ENCODE measurements around the gene PLOD1. TPM values are rescaled to one million over a fixed set of nuclear protein-coding genes. Genes with fewer than 3 reads are reported as not detected.
A peak's percentile ranks its signal among the peaks of the same experiment; 100 is the strongest.

PLOD1 gene
- total RNA-seq, 2 experiments from 2014 or later: 15.7 to 16.5 TPM

GRCh38 chr1:11970441-11971185 is 36.1 kb downstream of the PLOD1 start:
- ChIA-PET CTCF (interaction anchor here (1.1 kb wide), 1 partner anchor 9 kb away, joined by 3 read pairs; the partner anchor contains the start of gene MFN2), POLR2A (interaction anchor here (1.1 to 10.9 kb wide), 2 partner anchors 12 to 62 kb away, joined by 3 to 223 read pairs; no protein-coding TSS in a partner anchor)
- H3K4me3 Mint-ChIP-seq: no peak overlapping the region
- no peaks in the 10 kb centered on the region for H3K9me3 Mint-ChIP-seq
- H3K4me1 Mint-ChIP-seq: peaks cover 33% of the 10 kb centered on the region
- no peak overlapping the region for H3K27ac Mint-ChIP-seq
- H3K27me3 Mint-ChIP-seq: no peaks in the 10 kb centered on the region
- H3K36me3 Mint-ChIP-seq (ENCODE audit: low read depth): peaks cover 11% of the 10 kb centered on the region
- no peak for DNase-seq

- H3K4me1 Mint-ChIP-seq: peaks cover 53% of the 10 kb centered on the region
- CTCF ChIA-PET: no interaction called here
- H3K27ac Mint-ChIP-seq: no peak overlapping the region
- DNase-seq: no peak
- POLR2A ChIA-PET: interaction anchor here (9.9 kb wide), 1 partner anchor 68 kb away, joined by 296 read pairs; no protein-coding TSS in a partner anchor
- peaks cover 13% of the 10 kb centered on the region for H3K36me3 Mint-ChIP-seq (ENCODE audit: low read depth)
- H3K9me3 Mint-ChIP-seq: no peaks in the 10 kb centered on the region
- H3K27me3 Mint-ChIP-seq: no peaks in the 10 kb centered on the region
- H3K4me3 Mint-ChIP-seq: no peak overlapping the region
Observed at GRCh38 chr1:11977625-11978024, 43.1 kb downstream of the PLOD1 start.

- no peak overlapping the region for H3K27ac Mint-ChIP-seq
- H3K4me1 Mint-ChIP-seq: peaks cover 50% of the 10 kb centered on the region
- peaks cover 10% of the 10 kb centered on the region for H3K36me3 Mint-ChIP-seq (ENCODE audit: low read depth)
- CTCF ChIA-PET: no interaction called here
- no peak overlapping the region for H3K4me3 Mint-ChIP-seq
- POLR2A ChIA-PET: interaction anchor here (9.9 kb wide), 1 partner anchor 69 kb away, joined by 296 read pairs; no protein-coding TSS in a partner anchor
- H3K9me3 Mint-ChIP-seq: no peaks in the 10 kb centered on the region
- no peaks in the 10 kb centered on the region for H3K27me3 Mint-ChIP-seq
- DNase-seq: no peak
Observed at GRCh38 chr1:11978301-11978700, 43.8 kb downstream of the PLOD1 start.

- no peaks in the 10 kb centered on the region for H3K9me3 Mint-ChIP-seq
- no peaks in the 10 kb centered on the region for H3K27me3 Mint-ChIP-seq
- ChIA-PET CTCF (interaction anchor here (0.8 to 1.9 kb wide), 5 partner anchors 8 to 100 kb away, joined by 3 to 5 read pairs (median 4); partner anchors contain the start of gene MIIP), POLR2A (interaction anchor here (0.9 to 9.9 kb wide), 11 partner anchors 12 to 173 kb away, joined by 3 to 296 read pairs (median 4); partner anchors contain the start of genes KIAA2013 and MIIP)
- H3K4me3 Mint-ChIP-seq: peak overlapping the region; percentile 95
- H3K36me3 Mint-ChIP-seq (ENCODE audit: low read depth): peaks cover 13% of the 10 kb centered on the region
- peaks cover 51% of the 10 kb centered on the region for H3K4me1 Mint-ChIP-seq
- DNase-seq: no peak
- H3K27ac Mint-ChIP-seq: peak overlapping the region; percentile 82
Observed at GRCh38 chr1:11979028-11979850, 44.7 kb downstream of the PLOD1 start.

- ChIA-PET POLR2A (interaction anchor here (0.8 to 9.9 kb wide), 15 partner anchors 12 to 173 kb away, joined by 3 to 296 read pairs (median 4); partner anchors contain the start of genes KIAA2013 and MIIP), CTCF (interaction anchor here (0.5 to 2.1 kb wide), 9 partner anchors 9 to 202 kb away, joined by 3 to 5 read pairs (median 3); partner anchors contain the start of gene MIIP)
- peaks cover 21% of the 10 kb centered on the region for H3K36me3 Mint-ChIP-seq (ENCODE audit: low read depth)
- peak within 1 kb of the TSS; percentile 86 for H3K27ac Mint-ChIP-seq
- peak; percentile 94 for DNase-seq
- H3K9me3 Mint-ChIP-seq: no peaks in the 10 kb centered on the region
- peaks cover 51% of the 10 kb centered on the region for H3K4me1 Mint-ChIP-seq
- no peaks in the 10 kb centered on the region for H3K27me3 Mint-ChIP-seq
- H3K4me3 Mint-ChIP-seq: peak within 1 kb of the TSS; percentile 95
Observed at GRCh38 chr1:11979851-11980675, 45.5 kb downstream of the PLOD1 start, which contains the start of gene MFN2. MFN2 (plus strand) TSS chr1:11980444; CDS start chr1:11989169, 8,725 bp downstream.

GRCh38 chr1:11980676-11980972 is 46.1 kb downstream of the PLOD1 start:
- Mint-ChIP-seq H3K9me3 (no peaks in the 10 kb centered on the region), H3K27me3 (no peaks in the 10 kb centered on the region), H3K4me1 (peaks cover 49% of the 10 kb centered on the region), H3K4me3 (peak overlapping the region; percentile 95), H3K36me3 (ENCODE audit: low read depth) (peaks cover 20% of the 10 kb centered on the region), H3K27ac (peak overlapping the region; percentile 86)
- ChIA-PET CTCF (interaction anchor here (0.5 to 2.1 kb wide), 10 partner anchors 10 to 202 kb away, joined by 3 to 7 read pairs (median 4); partner anchors contain the start of gene MIIP), POLR2A (interaction anchor here (0.8 to 9.9 kb wide), 13 partner anchors 8 to 108 kb away, joined by 3 to 296 read pairs (median 5); partner anchors contain the start of genes KIAA2013 and MIIP)
- no peak for DNase-seq

GRCh38 chr1:11981378-11982009 is 47.0 kb downstream of the PLOD1 start:
- no peak for DNase-seq
- CTCF ChIA-PET: interaction anchor here (1.0 to 2.1 kb wide), 7 partner anchors 9 to 201 kb away, joined by 3 to 7 read pairs (median 3); partner anchors contain the start of gene MIIP
- POLR2A ChIA-PET: interaction anchor here (0.8 to 9.9 kb wide), 8 partner anchors 8 to 72 kb away, joined by 3 to 296 read pairs (median 7); partner anchors contain the start of genes KIAA2013 and MIIP
- Mint-ChIP-seq H3K27me3 (no peaks in the 10 kb centered on the region), H3K36me3 (ENCODE audit: low read depth) (peaks cover 27% of the 10 kb centered on the region), H3K9me3 (no peaks in the 10 kb centered on the region), H3K4me1 (peaks cover 55% of the 10 kb centered on the region), H3K27ac (peak overlapping the region; percentile 86), H3K4me3 (peak overlapping the region; percentile 95)

- ChIA-PET POLR2A (interaction anchor here (1.3 to 9.9 kb wide), 3 partner anchors 9 to 72 kb away, joined by 3 to 296 read pairs (median 11); no protein-coding TSS in a partner anchor), CTCF (interaction anchor here (1.1 to 2.1 kb wide), 3 partner anchors 9 to 15 kb away, joined by 3 to 7 read pairs (median 4); no protein-coding TSS in a partner anchor)
- Mint-ChIP-seq H3K27me3 (no peaks in the 10 kb centered on the region), H3K36me3 (ENCODE audit: low read depth) (peaks cover 27% of the 10 kb centered on the region), H3K9me3 (no peaks in the 10 kb centered on the region), H3K4me3 (peak overlapping the region; percentile 95), H3K4me1 (peaks cover 55% of the 10 kb centered on the region), H3K27ac (peak overlapping the region; percentile 86)
- no peak for DNase-seq
Observed at GRCh38 chr1:11982010-11982392, 47.5 kb downstream of the PLOD1 start.

GRCh38 chr1:11984121-11984520 is 49.6 kb downstream of the PLOD1 start:
- H3K27ac Mint-ChIP-seq: no peak overlapping the region
- no peak overlapping the region for H3K4me3 Mint-ChIP-seq
- no peaks in the 10 kb centered on the region for H3K9me3 Mint-ChIP-seq
- DNase-seq: no peak
- peaks cover 32% of the 10 kb centered on the region for H3K36me3 Mint-ChIP-seq (ENCODE audit: low read depth)
- CTCF ChIA-PET: no interaction called here
- no peaks in the 10 kb centered on the region for H3K27me3 Mint-ChIP-seq
- H3K4me1 Mint-ChIP-seq: peaks cover 52% of the 10 kb centered on the region
- POLR2A ChIA-PET: interaction anchor here (0.8 to 9.9 kb wide), 4 partner anchors 11 to 74 kb away, joined by 3 to 296 read pairs (median 6); partner anchors contain the start of gene KIAA2013

GRCh38 chr1:11984576-11984975 is 50.1 kb downstream of the PLOD1 start:
- no peaks in the 10 kb centered on the region for H3K27me3 Mint-ChIP-seq
- ChIA-PET POLR2A (interaction anchor here (0.8 to 9.9 kb wide), 4 partner anchors 11 to 75 kb away, joined by 3 to 296 read pairs (median 6); partner anchors contain the start of gene KIAA2013), CTCF (no interaction called here)
- no peak overlapping the region for H3K27ac Mint-ChIP-seq
- peaks cover 50% of the 10 kb centered on the region for H3K4me1 Mint-ChIP-seq
- no peaks in the 10 kb centered on the region for H3K9me3 Mint-ChIP-seq
- no peak overlapping the region for H3K4me3 Mint-ChIP-seq
- DNase-seq: no peak
- H3K36me3 Mint-ChIP-seq (ENCODE audit: low read depth): peaks cover 36% of the 10 kb centered on the region

- POLR2A ChIA-PET: interaction anchor here (2.2 to 9.9 kb wide), 2 partner anchors 59 to 75 kb away, joined by 5 to 296 read pairs; partner anchors contain the start of gene KIAA2013
- CTCF ChIA-PET: no interaction called here
- Mint-ChIP-seq H3K9me3 (no peaks in the 10 kb centered on the region), H3K4me1 (peaks cover 45% of the 10 kb centered on the region), H3K27me3 (no peaks in the 10 kb centered on the region), H3K27ac (no peak overlapping the region), H3K36me3 (ENCODE audit: low read depth) (peaks cover 41% of the 10 kb centered on the region), H3K4me3 (no peak overlapping the region)
- DNase-seq: no peak
Observed at GRCh38 chr1:11985171-11985570, 50.7 kb downstream of the PLOD1 start.

Data from activated CD4-positive, alpha-beta memory T cell treated with anti-CD3 and anti-CD28 coated beads, Interleukin-2, amount 10 ng/mL, durations not matched to agents 7 days and 5 days (primary cell).